PC-3 (cell line): ENCODE results near the gene ST6GAL1.

ENCODE experiments used
- CTCF ChIP-seq: fragments of 300-600 bp; sonication (generic); conservative IDR thresholded peaks from 2 replicates; pipeline ENCODE4 v1.5.1; 2017; ENCODE audit warnings: antibody characterized with exemption, low read depth, mild to moderate bottlenecking, low read length
- EZH2phosphoT487 ChIP-seq: fragments of 300-600 bp; sonication (generic); IDR thresholded peaks from 2 replicates; pipeline ENCODE4 v1.6.1; 2018; ENCODE audit warnings: mild to moderate bottlenecking, antibody characterized with exemption, low read length, borderline replicate concordance

GRCh38 chr3:186966406-186966805, 36.1 kb downstream of the ST6GAL1 start:
- no peak for TF ChIP-seq CTCF
- no peak for TF ChIP-seq EZH2phosphoT487
